Aorta (tissue), 5 donors: ENCODE measurements around the gene VWA8. TPM values are rescaled to one million over a fixed set of nuclear protein-coding genes. Genes with fewer than 3 reads are reported as not detected.

Experiments used
- ATAC-seq: fragments of 200-7000 bp; cut with Tn5 transposase; one replicate; pipeline ENCODE4 v1.9.1; 2022; ENCODE audit warnings: moderate library complexity; ENCODE audit not compliant: low FRiP score
- DNase-seq, 2 donors: peaks; one replicate each; pipeline ENCODE4 v3.0.0-alpha.2; 2020
- H3K27ac ChIP-seq, 2 donors: one replicate each; pipeline ENCODE4 v1.5.1; 2013; ENCODE audit warnings: low read length in 2 of 2, mild to moderate bottlenecking in 2 of 2, moderate library complexity in 2 of 2, control low read depth in 1 of 2, inconsistent platforms in 1 of 2, low read depth in 1 of 2
- H3K27me3 ChIP-seq, 2 donors: one replicate each; pipeline ENCODE4 v1.6.1; 2013; ENCODE audit warnings: control low read depth in 1 of 2, low read length in 1 of 2, mild to moderate bottlenecking in 1 of 2, moderate library complexity in 1 of 2; ENCODE audit not compliant: insufficient read depth in 2 of 2, control insufficient read depth in 1 of 2
- H3K36me3 ChIP-seq, 2 donors: one replicate each; pipeline ENCODE4 v1.6.1; 2013; ENCODE audit warnings: control low read depth in 1 of 2, low read length in 1 of 2, mild to moderate bottlenecking in 1 of 2; ENCODE audit not compliant: insufficient read depth in 2 of 2, control insufficient read depth in 1 of 2
- H3K4me1 ChIP-seq, 2 donors: one replicate each; pipeline ENCODE4 v1.6.1; 2013; ENCODE audit warnings: low read length in 2 of 2, control low read depth in 1 of 2, mild to moderate bottlenecking in 1 of 2, moderate library complexity in 1 of 2; ENCODE audit not compliant: insufficient read depth in 2 of 2, control insufficient read depth in 1 of 2
- H3K4me3 ChIP-seq, 2 donors: one replicate each; pipeline ENCODE4 v1.5.1; 2013; ENCODE audit warnings: low read length in 2 of 2, control low read depth in 1 of 2, mild to moderate bottlenecking in 1 of 2
- H3K9me3 ChIP-seq: one replicate; pipeline ENCODE4 v1.6.1; 2013; ENCODE audit warnings: mild to moderate bottlenecking, low read length; ENCODE audit not compliant: control insufficient read depth
- WGBS, 2 donors: extraction: QIAGEN DNeasy Blood & Tissue Kit; methylation state at CpG; one replicate each; pipeline ENCODE4 v1.1.7; 2013; 5-methylcytosine and 5-hydroxymethylcytosine counted together
- intact Hi-C, 2 donors: fragments of 100-400 bp; cut with DNase I; formaldehyde crosslinking; loops; one replicate each; pipeline versions ENCODE4 v1.14.2 to v1.15.0; 2022
- polyA plus RNA-seq, 2 donors: library from polyadenylated mRNA; stranded (reverse); fragments of 200-250 nt; gene quantifications; one replicate each; pipeline ENCODE4 v1.2.3, GENCODE V29; 2013
- total RNA-seq, 2 donors: library from RNA; stranded (reverse); fragmentation: NEBNext Ultra II Directional; extraction: Animal tissue kit (Norgen Biotek cat#: 25700); gene quantifications; one replicate each; pipeline ENCODE4 v1.2.1, GENCODE V29; 2021
- donor health status: healthy with polysubstance abuse.
- donor health status: Bipolar disorder and iron deficiency.
- donor health status: DM: no; HTN: no; CAD: no.
- donor health status: DM: no; HTN: no; CAD: no.
- donor health status: DM: yes; HTN: yes; CAD: no.

VWA8 gene
- total and polyA plus RNA-seq, 4 donors: 1.9 to 18.2 (median 9.8) TPM

GRCh38 chr13:41941174-41941573 is 19.7 kb downstream of the VWA8 start:
- intact Hi-C loops: no loop called here
- H3K36me3 ChIP-seq: peaks cover 0 to 3% of the 10 kb centered on the region in 2 donors
- no peak for DNase-seq
- no peak overlapping the region for H3K4me3 ChIP-seq
- no peaks in the 10 kb centered on the region for H3K27me3 ChIP-seq
- 81 to 88% methylated on average over 5 of the region's 5 CpGs for WGBS, 2 donors
- no peak overlapping the region for H3K27ac ChIP-seq
- H3K9me3 ChIP-seq: peaks cover 2% of the 10 kb centered on the region
- ATAC-seq: no peak
- H3K4me1 ChIP-seq: no peaks in the 10 kb centered on the region

DNA sequence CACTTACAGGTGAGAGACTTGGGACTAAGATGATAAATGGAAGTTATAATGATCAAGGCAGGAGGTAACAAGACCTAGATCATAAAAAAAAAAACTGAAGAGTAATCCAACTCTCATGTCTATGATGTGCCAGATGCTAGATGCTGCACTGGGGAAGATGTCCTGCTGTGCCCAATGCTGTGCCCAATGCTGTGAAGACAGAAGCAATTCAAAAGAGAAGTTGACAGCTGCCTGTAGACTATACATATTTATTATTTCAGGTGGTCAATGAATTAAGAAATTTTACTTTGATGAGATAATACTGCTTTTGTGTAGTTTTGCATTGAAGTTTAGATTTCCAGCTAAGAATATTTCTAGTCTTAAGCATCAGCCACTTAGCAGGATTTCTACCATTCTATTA is 21.5 kb downstream of the VWA8 start:
- intact Hi-C loops: no loop called here
- Histone ChIP-seq H3K4me1 (no peaks in the 10 kb centered on the region), H3K4me3 (no peak overlapping the region), H3K27me3 (no peaks in the 10 kb centered on the region), H3K36me3 (peaks cover 0 to 3% of the 10 kb centered on the region in 2 donors), H3K9me3 (no peaks in the 10 kb centered on the region), H3K27ac (no peak overlapping the region)
- ATAC-seq (no peak), DNase-seq (no peak)

GRCh38 chr13:41938918-41939317 is 22.0 kb downstream of the VWA8 start:
- Histone ChIP-seq H3K27ac (no peak overlapping the region), H3K4me1 (no peaks in the 10 kb centered on the region), H3K36me3 (peaks cover 0 to 3% of the 10 kb centered on the region in 2 donors), H3K27me3 (no peaks in the 10 kb centered on the region), H3K4me3 (no peak overlapping the region), H3K9me3 (no peaks in the 10 kb centered on the region)
- WGBS, 2 donors: 24 to 25% methylated on average over 1 of the region's 1 CpG
- no peak for DNase-seq
- intact Hi-C loops: no loop called here
- no peak for ATAC-seq

DNA sequence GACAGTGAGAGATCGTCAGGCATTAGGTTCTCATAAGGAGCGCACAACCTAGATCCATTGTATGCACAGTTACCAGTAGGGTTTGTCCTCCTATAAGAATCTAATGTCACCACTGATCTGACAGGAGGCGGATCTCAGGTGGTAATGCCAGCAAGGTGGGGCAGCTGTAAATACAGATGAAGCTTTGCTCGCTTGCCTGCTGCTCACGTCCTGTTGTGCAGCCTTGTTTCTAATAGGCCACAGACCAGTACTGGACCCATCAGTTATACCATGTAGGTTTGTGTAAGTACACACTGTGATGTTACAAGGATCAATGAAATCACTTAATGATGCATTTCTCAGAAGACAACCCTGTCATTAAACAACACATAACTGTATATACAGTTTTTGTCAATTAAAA is 23.5 kb downstream of the VWA8 start:
- H3K4me1 ChIP-seq: no peaks in the 10 kb centered on the region
- intact Hi-C loops: no loop called here
- ATAC-seq (no peak), DNase-seq (no peak)
- no peaks in the 10 kb centered on the region for H3K9me3 ChIP-seq
- no peaks in the 10 kb centered on the region for H3K27me3 ChIP-seq
- no peak overlapping the region for H3K27ac ChIP-seq
- no peak overlapping the region for H3K4me3 ChIP-seq
- 97 to 98% methylated on average over 5 of the region's 5 CpGs for WGBS, 2 donors
- peaks cover 0 to under 1% of the 10 kb centered on the region in 2 donors for H3K36me3 ChIP-seq

DNA sequence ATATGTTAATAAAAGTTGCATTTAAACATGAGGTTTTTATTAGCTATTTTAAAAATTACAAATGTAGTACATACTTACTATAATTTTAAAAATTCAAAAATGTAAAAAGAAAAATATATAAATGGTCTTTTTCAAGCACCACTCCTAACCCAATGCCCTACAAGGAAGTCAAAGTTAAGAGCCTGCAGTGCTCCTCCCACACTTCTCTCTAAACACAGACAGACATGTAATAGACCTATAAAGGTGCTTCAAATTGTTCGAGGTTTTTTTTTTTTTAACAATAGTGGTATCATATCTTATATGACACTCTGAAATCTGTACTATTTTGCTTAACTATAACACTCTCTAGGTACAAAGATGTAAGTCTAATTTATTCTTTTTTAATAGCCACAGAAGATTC is 25.4 kb downstream of the VWA8 start:
- Histone ChIP-seq H3K4me3 (no peak overlapping the region), H3K27me3 (no peaks in the 10 kb centered on the region), H3K9me3 (no peaks in the 10 kb centered on the region), H3K27ac (no peak overlapping the region), H3K4me1 (no peaks in the 10 kb centered on the region), H3K36me3 (no peaks in the 10 kb centered on the region)
- 85 to 91% methylated on average over 1 of the region's 1 CpG for WGBS, 2 donors
- DNase-seq: no peak
- intact Hi-C loops: no loop called here
- ATAC-seq: no peak

DNA sequence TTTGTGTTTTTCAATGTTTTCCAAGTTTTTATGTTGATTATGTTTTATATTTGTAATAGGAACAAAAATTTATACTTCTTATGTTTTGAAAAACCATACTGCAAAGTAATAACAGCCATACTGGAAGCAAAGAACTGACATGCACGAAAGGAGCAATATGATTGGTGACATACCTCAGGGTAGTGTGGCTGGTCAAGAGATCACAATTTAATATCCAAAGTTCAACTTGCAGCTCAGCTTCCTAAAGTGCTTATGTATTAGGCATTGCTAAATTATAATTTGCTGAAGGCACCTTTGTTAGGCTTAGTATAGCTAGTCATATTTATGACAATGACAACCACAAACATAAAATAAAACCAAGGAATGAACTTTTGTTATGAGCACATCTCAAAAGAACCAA is 25.9 kb downstream of the VWA8 start:
- H3K9me3 ChIP-seq: no peaks in the 10 kb centered on the region
- H3K36me3 ChIP-seq: no peaks in the 10 kb centered on the region
- DNase-seq (no peak), ATAC-seq (no peak)
- no peaks in the 10 kb centered on the region for H3K4me1 ChIP-seq
- H3K4me3 ChIP-seq: no peak overlapping the region
- 96 to 98% methylated on average over 1 of the region's 1 CpG for WGBS, 2 donors
- no peak overlapping the region for H3K27ac ChIP-seq
- H3K27me3 ChIP-seq: no peaks in the 10 kb centered on the region
- intact Hi-C loops: no loop called here

- intact Hi-C loops: no loop called here
- ATAC-seq: no peak
- no peak for DNase-seq
- no peak overlapping the region for H3K4me3 ChIP-seq
- no peaks in the 10 kb centered on the region for H3K9me3 ChIP-seq
- H3K27me3 ChIP-seq: no peaks in the 10 kb centered on the region
- H3K36me3 ChIP-seq: no peaks in the 10 kb centered on the region
- 96 to 100% methylated on average over 1 of the region's 1 CpG for WGBS, 2 donors
- no peaks in the 10 kb centered on the region for H3K4me1 ChIP-seq
- H3K27ac ChIP-seq: no peak overlapping the region
Measured at GRCh38 chr13:41934120-41934519, 26.8 kb downstream of the VWA8 start.

DNA sequence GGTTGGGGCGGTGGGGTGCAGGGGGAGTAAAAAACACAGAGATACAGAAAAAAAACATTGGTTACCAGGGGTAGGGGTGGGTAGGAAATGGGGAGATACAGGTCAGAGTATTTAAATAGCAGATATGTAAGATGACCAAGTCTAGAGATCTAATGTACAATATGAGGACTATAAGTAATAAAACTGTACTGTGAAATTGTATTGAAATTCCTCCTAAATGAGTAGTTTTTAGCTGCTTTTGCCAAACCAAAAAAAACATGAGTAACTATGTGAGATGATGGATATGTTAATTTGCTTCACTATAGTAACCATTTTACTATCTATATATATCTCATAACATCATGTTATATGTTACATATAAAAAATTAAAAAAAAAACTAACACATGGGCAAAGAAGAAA is 29.6 kb downstream of the VWA8 start:
- Histone ChIP-seq H3K4me1 (no peaks in the 10 kb centered on the region), H3K27ac (no peak overlapping the region), H3K36me3 (peaks cover 0 to 1% of the 10 kb centered on the region in 2 donors), H3K9me3 (no peaks in the 10 kb centered on the region), H3K27me3 (no peaks in the 10 kb centered on the region), H3K4me3 (no peak overlapping the region)
- ATAC-seq (no peak), DNase-seq (no peak)
- intact Hi-C loops: no loop called here
- 76 to 80% methylated on average over 1 of the region's 1 CpG for WGBS, 2 donors

DNA sequence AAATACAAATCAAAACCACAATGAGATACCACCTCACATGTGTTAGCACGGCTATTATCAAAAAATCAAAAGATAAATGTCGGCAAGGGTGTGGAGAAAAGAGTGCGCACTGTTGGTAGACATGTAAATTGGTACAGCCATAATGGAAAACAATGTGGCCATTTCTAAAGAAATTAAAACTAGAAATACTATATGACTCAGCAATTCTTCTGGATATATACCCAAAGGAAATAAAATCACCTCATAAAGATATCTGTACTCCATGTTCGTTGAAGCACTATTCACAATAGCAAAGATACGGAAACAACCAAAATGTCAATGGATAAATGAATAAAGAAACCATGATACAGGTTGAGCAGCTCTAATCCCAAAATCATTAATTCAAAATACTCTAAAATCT is 30.8 kb downstream of the VWA8 start:
- Histone ChIP-seq H3K4me3 (no peak overlapping the region), H3K27me3 (no peaks in the 10 kb centered on the region), H3K4me1 (no peaks in the 10 kb centered on the region), H3K36me3 (peaks cover 0 to 6% of the 10 kb centered on the region in 2 donors), H3K9me3 (peaks cover 4% of the 10 kb centered on the region), H3K27ac (no peak overlapping the region)
- no peak for DNase-seq
- intact Hi-C loops: no loop called here
- WGBS, 2 donors: 96 to 98% methylated on average over 5 of the region's 5 CpGs
- ATAC-seq: no peak
